ENCODE measurements around the gene BSPRY. TPM values are rescaled to one million over a fixed set of nuclear protein-coding genes. Genes with fewer than 3 reads are reported as not detected.
"Not testable (repeated sequence)": the region's sequence is repeated elsewhere in the genome, so short reads cannot be mapped to it uniquely, and the experiment has no call there.

BSPRY gene
- total and polyA plus RNA-seq, 2 of the 13 experiments (the other 11 are each of a cell fraction or from before 2014, with no cell fraction given): 0.09 to 0.26 TPM

- TF ChIP-seq ZNF580 (CRISPR knock-in tag; IDR thresholded peaks at IDR 0.05; ENCODE audit: borderline replicate concordance, low read depth) (0 out of 2 replicates have a peak, but pooled peaks have one; percentile 16), MEIS1 (CRISPR knock-in tag; IDR thresholded peaks at IDR 0.05; ENCODE audit: borderline replicate concordance) (0 out of 2 replicates have a peak, but pooled peaks have one; percentile 15), RARA (CRISPR knock-in tag; IDR thresholded peaks at IDR 0.05) (0 out of 2 replicates have a peak, but pooled peaks have one; percentile 20), SRY (CRISPR knock-in tag; IDR thresholded peaks at IDR 0.05) (0 out of 2 replicates have a peak, but pooled peaks have one; percentile 7), SAP130 (CRISPR knock-in tag; IDR thresholded peaks at IDR 0.05; ENCODE audit: low read depth) (peak; percentile 34; the same call in 1 of the 2 replicates), MAX (IDR thresholded peaks at IDR 0.05) (peak; percentile 46; the same call in 1 of the 2 replicates), ZNF230 (CRISPR knock-in tag; IDR thresholded peaks at IDR 0.05) (0 out of 2 replicates have a peak, but pooled peaks have one; percentile 10), ZNF232 (CRISPR knock-in tag; IDR thresholded peaks at IDR 0.05; ENCODE audit: borderline replicate concordance) (0 out of 2 replicates have a peak, but pooled peaks have one; percentile 11), ZNF746 (CRISPR knock-in tag; IDR thresholded peaks at IDR 0.05) (peak; percentile 27; the same call in 1 of the 2 replicates), MIXL1 (CRISPR knock-in tag; IDR thresholded peaks at IDR 0.05) (0 out of 2 replicates have a peak, but pooled peaks have one; percentile 13), RXRA (CRISPR knock-in tag; IDR thresholded peaks at IDR 0.05) (0 out of 2 replicates have a peak, but pooled peaks have one; percentile 43), MED1 (CRISPR knock-in tag; IDR thresholded peaks at IDR 0.05) (peak; percentile 38), SOX6 (CRISPR knock-in tag; IDR thresholded peaks at IDR 0.05) (peak; percentile 63; the same call in 1 of the 2 replicates), PAXIP1 (CRISPR knock-in tag; conservative IDR thresholded peaks at IDR 0.05) (peak; percentile 81), YEATS4 (CRISPR knock-in tag; IDR thresholded peaks at IDR 0.05; ENCODE audit: borderline replicate concordance) (peak; percentile 52; the same call in 1 of the 2 replicates), ZNF687 (CRISPR knock-in tag; IDR thresholded peaks at IDR 0.05) (peak; percentile 77), TCF12 (CRISPR knock-in tag; IDR thresholded peaks at IDR 0.05) (0 out of 2 replicates have a peak, but pooled peaks have one; percentile 24), RXRB (CRISPR knock-in tag; IDR thresholded peaks at IDR 0.05; ENCODE audit: borderline replicate concordance) (peak; percentile 44; the same call in 1 of the 2 replicates)
- TF ChIP-seq SOX6, TCF12 (IDR thresholded peaks at IDR 0.05): not testable (repeated sequence)
Observed at GRCh38 chr9:113379094-113379828, 29.9 kb downstream of the BSPRY start (continued).
